ENCODE data around the gene PRKCE. TPM values are rescaled to one million over a fixed set of nuclear protein-coding genes. Genes with fewer than 3 reads are reported as not detected.

The PRKCE gene
- total and polyA plus RNA-seq, 2 experiments from 2014 or later, result 0.94 to 1.2 TPM

DNA sequence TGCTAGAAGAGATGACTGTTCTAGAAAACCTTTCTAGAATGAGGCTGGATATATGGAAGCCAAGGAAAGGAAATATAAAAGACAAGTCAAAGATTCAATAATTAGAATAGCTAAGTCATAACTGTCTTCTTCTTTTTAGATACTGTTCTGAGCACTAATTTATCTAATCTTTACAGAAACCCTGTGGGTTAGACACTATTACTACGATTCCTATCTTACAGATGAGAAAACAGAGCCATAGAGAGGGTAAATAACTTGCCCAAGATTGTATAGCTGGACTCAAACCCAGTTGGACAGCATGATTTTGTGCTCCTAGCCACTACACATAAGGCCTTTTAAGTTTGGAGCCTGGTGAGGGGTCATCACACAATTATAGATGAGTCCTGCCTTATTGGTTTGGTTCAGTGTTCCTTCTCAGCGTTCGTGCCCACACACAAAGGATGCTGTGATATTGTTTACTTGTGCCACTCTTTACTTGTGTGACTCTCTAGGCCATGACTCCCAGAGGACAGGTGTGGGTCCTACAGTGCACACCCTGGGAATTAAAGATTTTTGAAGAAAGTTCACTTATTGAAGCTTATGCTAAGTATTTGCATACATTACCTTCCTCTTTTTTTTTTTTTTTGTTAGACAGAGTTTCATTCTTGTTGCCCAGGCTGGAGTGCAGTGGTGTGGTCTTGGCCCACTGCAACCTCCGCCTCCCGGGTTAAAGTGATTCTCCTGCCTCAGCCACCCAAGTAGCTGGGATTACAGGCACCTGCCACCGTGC lies 153.7 kb downstream of the PRKCE start:
- Histone ChIP-seq H3K27me3 (ENCODE audit: insufficient read depth) (no peaks in the 10 kb centered on the region), H3K36me3 (ENCODE audit: insufficient read depth) (no peaks in the 10 kb centered on the region), H4K20me1 (replicated peaks; ENCODE audit: insufficient read depth) (no peaks in the 10 kb centered on the region), H3K4me1 (ENCODE audit: insufficient read depth) (no peaks in the 10 kb centered on the region), H3K4me3 (no peak overlapping the region), H3K27ac (ENCODE audit: low read depth) (no peak overlapping the region), H3K4me2 (no peak overlapping the region), H3K79me2 (replicated peaks; ENCODE audit: insufficient read depth) (no peaks in the 10 kb centered on the region), H3K9me2 (ENCODE audit: insufficient read depth) (no peaks in the 10 kb centered on the region), H2AFZ (no peak overlapping the region), H3F3A (replicated peaks; ENCODE audit: low read depth) (no peaks in the 10 kb centered on the region)
- peaks cover 6% of the 10 kb centered on the region; the same call in 2 of the 3 replicates for H3K4me1 Mint-ChIP-seq
- H3K9me3 Mint-ChIP-seq, result no peaks in the 10 kb centered on the region; the same call in 2 of the 3 replicates
- DNase-seq (ENCODE audit: low spot score) (no peak), ATAC-seq (no peak)
- no peak overlapping the region for H3K4me3 Mint-ChIP-seq
- H3K27me3 Mint-ChIP-seq (ENCODE audit: insufficient read depth, low read depth, poor library complexity), result no peaks in the 10 kb centered on the region
- no peak for TF ChIP-seq EZH2 (IDR thresholded peaks at IDR 0.05; ENCODE audit: low read depth, unreplicated experiment)
- TF ChIP-seq, protein P1, sequence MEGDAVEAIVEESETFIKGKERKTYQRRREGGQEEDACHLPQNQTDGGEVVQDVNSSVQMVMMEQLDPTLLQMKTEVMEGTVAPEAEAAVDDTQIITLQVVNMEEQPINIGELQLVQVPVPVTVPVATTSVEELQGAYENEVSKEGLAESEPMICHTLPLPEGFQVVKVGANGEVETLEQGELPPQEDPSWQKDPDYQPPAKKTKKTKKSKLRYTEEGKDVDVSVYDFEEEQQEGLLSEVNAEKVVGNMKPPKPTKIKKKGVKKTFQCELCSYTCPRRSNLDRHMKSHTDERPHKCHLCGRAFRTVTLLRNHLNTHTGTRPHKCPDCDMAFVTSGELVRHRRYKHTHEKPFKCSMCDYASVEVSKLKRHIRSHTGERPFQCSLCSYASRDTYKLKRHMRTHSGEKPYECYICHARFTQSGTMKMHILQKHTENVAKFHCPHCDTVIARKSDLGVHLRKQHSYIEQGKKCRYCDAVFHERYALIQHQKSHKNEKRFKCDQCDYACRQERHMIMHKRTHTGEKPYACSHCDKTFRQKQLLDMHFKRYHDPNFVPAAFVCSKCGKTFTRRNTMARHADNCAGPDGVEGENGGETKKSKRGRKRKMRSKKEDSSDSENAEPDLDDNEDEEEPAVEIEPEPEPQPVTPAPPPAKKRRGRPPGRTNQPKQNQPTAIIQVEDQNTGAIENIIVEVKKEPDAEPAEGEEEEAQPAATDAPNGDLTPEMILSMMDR (conservative IDR thresholded peaks at IDR 0.05; ENCODE audit: low read depth in 2 of 2), result no peak
- TF ChIP-seq STAT1 (IDR thresholded peaks at IDR 0.05; ENCODE audit: unreplicated experiment), result no peak
- no peak for TF ChIP-seq POLR2AphosphoS5 (IDR thresholded peaks at IDR 0.05; ENCODE audit: low read depth)
- TF ChIP-seq NANOG (IDR thresholded peaks at IDR 0.05; ENCODE audit: borderline replicate concordance), result no peak
- TF ChIP-seq, protein P2, sequence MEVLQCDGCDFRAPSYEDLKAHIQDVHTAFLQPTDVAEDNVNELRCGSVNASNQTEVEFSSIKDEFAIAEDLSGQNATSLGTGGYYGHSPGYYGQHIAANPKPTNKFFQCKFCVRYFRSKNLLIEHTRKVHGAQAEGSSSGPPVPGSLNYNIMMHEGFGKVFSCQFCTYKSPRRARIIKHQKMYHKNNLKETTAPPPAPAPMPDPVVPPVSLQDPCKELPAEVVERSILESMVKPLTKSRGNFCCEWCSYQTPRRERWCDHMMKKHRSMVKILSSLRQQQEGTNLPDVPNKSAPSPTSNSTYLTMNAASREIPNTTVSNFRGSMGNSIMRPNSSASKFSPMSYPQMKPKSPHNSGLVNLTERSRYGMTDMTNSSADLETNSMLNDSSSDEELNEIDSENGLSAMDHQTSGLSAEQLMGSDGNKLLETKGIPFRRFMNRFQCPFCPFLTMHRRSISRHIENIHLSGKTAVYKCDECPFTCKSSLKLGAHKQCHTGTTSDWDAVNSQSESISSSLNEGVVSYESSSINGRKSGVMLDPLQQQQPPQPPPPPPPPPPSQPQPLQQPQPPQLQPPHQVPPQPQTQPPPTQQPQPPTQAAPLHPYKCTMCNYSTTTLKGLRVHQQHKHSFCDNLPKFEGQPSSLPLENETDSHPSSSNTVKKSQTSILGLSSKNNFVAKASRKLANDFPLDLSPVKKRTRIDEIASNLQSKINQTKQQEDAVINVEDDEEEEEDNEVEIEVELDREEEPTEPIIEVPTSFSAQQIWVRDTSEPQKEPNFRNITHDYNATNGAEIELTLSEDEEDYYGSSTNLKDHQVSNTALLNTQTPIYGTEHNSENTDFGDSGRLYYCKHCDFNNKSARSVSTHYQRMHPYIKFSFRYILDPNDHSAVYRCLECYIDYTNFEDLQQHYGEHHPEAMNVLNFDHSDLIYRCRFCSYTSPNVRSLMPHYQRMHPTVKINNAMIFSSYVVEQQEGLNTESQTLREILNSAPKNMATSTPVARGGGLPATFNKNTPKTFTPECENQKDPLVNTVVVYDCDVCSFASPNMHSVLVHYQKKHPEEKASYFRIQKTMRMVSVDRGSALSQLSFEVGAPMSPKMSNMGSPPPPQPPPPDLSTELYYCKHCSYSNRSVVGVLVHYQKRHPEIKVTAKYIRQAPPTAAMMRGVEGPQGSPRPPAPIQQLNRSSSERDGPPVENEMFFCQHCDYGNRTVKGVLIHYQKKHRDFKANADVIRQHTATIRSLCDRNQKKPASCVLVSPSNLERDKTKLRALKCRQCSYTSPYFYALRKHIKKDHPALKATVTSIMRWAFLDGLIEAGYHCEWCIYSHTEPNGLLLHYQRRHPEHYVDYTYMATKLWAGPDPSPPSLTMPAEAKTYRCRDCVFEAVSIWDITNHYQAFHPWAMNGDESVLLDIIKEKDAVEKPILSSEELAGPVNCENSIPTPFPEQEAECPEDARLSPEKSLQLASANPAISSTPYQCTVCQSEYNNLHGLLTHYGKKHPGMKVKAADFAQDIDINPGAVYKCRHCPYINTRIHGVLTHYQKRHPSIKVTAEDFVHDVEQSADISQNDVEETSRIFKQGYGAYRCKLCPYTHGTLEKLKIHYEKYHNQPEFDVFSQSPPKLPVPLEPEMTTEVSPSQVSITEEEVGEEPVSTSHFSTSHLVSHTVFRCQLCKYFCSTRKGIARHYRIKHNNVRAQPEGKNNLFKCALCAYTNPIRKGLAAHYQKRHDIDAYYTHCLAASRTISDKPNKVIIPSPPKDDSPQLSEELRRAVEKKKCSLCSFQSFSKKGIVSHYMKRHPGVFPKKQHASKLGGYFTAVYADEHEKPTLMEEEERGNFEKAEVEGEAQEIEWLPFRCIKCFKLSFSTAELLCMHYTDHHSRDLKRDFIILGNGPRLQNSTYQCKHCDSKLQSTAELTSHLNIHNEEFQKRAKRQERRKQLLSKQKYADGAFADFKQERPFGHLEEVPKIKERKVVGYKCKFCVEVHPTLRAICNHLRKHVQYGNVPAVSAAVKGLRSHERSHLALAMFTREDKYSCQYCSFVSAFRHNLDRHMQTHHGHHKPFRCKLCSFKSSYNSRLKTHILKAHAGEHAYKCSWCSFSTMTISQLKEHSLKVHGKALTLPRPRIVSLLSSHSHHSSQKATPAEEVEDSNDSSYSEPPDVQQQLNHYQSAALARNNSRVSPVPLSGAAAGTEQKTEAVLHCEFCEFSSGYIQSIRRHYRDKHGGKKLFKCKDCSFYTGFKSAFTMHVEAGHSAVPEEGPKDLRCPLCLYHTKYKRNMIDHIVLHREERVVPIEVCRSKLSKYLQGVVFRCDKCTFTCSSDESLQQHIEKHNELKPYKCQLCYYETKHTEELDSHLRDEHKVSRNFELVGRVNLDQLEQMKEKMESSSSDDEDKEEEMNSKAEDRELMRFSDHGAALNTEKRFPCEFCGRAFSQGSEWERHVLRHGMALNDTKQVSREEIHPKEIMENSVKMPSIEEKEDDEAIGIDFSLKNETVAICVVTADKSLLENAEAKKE (CRISPR knock-in tag; IDR thresholded peaks at IDR 0.05), result no peak
- TF ChIP-seq JUNB (IDR thresholded peaks at IDR 0.05; ENCODE audit: unreplicated experiment), result no peak
- TF ChIP-seq CREB1 (CRISPR knock-in tag; IDR thresholded peaks at IDR 0.05; ENCODE audit: low read depth), result no peak
- TF ChIP-seq ZNF331 (CRISPR knock-in tag; IDR thresholded peaks at IDR 0.05; ENCODE audit: low read depth), result no peak
- TF ChIP-seq, protein P3, sequence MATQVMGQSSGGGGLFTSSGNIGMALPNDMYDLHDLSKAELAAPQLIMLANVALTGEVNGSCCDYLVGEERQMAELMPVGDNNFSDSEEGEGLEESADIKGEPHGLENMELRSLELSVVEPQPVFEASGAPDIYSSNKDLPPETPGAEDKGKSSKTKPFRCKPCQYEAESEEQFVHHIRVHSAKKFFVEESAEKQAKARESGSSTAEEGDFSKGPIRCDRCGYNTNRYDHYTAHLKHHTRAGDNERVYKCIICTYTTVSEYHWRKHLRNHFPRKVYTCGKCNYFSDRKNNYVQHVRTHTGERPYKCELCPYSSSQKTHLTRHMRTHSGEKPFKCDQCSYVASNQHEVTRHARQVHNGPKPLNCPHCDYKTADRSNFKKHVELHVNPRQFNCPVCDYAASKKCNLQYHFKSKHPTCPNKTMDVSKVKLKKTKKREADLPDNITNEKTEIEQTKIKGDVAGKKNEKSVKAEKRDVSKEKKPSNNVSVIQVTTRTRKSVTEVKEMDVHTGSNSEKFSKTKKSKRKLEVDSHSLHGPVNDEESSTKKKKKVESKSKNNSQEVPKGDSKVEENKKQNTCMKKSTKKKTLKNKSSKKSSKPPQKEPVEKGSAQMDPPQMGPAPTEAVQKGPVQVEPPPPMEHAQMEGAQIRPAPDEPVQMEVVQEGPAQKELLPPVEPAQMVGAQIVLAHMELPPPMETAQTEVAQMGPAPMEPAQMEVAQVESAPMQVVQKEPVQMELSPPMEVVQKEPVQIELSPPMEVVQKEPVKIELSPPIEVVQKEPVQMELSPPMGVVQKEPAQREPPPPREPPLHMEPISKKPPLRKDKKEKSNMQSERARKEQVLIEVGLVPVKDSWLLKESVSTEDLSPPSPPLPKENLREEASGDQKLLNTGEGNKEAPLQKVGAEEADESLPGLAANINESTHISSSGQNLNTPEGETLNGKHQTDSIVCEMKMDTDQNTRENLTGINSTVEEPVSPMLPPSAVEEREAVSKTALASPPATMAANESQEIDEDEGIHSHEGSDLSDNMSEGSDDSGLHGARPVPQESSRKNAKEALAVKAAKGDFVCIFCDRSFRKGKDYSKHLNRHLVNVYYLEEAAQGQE (IDR thresholded peaks at IDR 0.05; ENCODE audit: unreplicated experiment), result no peak
- TF ChIP-seq, protein P4, sequence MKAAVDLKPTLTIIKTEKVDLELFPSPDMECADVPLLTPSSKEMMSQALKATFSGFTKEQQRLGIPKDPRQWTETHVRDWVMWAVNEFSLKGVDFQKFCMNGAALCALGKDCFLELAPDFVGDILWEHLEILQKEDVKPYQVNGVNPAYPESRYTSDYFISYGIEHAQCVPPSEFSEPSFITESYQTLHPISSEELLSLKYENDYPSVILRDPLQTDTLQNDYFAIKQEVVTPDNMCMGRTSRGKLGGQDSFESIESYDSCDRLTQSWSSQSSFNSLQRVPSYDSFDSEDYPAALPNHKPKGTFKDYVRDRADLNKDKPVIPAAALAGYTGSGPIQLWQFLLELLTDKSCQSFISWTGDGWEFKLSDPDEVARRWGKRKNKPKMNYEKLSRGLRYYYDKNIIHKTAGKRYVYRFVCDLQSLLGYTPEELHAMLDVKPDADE (IDR thresholded peaks at IDR 0.05), result no peak
- TF ChIP-seq ZNF114 (CRISPR knock-in tag; IDR thresholded peaks at IDR 0.05), result no peak
- no peak for TF ChIP-seq EZH2phosphoT487 (IDR thresholded peaks at IDR 0.05; ENCODE audit: unreplicated experiment)
- H3K27ac Mint-ChIP-seq, result no peak overlapping the region
- H3K36me3 Mint-ChIP-seq (ENCODE audit: low read depth), result no peaks in the 10 kb centered on the region
